Sigmoid colon (tissue), 7 donors: ENCODE results near the gene LVRN. TPM values are rescaled to one million over a fixed set of nuclear protein-coding genes. Genes with fewer than 3 reads are reported as not detected.

Experiments used
- DNase-seq: peaks from one replicate; pipeline ENCODE4 v3.0.0-alpha.2; 2019
- H3K27ac ChIP-seq, 4 donors: fragments of 200-600 bp; sonication (generic); one replicate each; pipeline ENCODE4 v1.5.1; 2016 to 2019; ENCODE audit warnings: mild to moderate bottlenecking in 1 of 4
- H3K27me3 ChIP-seq, 3 donors: fragments of 200-600 bp; sonication (generic); one replicate each; pipeline ENCODE4 v1.5.1; 2019; ENCODE audit warnings: mild to moderate bottlenecking in 1 of 3
- H3K36me3 ChIP-seq, 4 donors: fragments of 200-600 bp; sonication (generic); one replicate each; pipeline ENCODE4 v1.5.1; 2016 to 2019
- H3K4me1 ChIP-seq, 4 donors: fragments of 200-600 bp; sonication (generic); one replicate each; pipeline ENCODE4 v1.5.1; 2017 to 2019
- H3K4me3 ChIP-seq, 4 donors: fragments of 200-600 bp; sonication (generic); one replicate each; pipeline ENCODE4 v1.5.1; 2017 to 2019; ENCODE audit warnings: mild to moderate bottlenecking in 2 of 4, moderate library complexity in 1 of 4
- H3K9me3 ChIP-seq, 4 donors: fragments of 200-600 bp in 3 of 4; sonication (generic) in 3 of 4; one replicate each; pipeline versions ENCODE4 v1.5.1 to v1.6.1; 2013 to 2019
- EP300 ChIP-seq, 4 donors: sonication (generic); formaldehyde crosslinking; IDR thresholded peaks; one replicate each; pipeline ENCODE4 v1.6.1; 2017; ENCODE audit warnings: antibody characterized with exemption in 4 of 4
- POLR2A ChIP-seq, 2 donors: fragments of 450-650 bp; IDR thresholded peaks; one replicate each; pipeline ENCODE4 v1.6.1; 2016; ENCODE audit warnings: antibody characterized with exemption in 2 of 2, mild to moderate bottlenecking in 2 of 2, moderate library complexity in 2 of 2
- POLR2AphosphoS5 ChIP-seq, 4 donors: sonication (generic); formaldehyde crosslinking; IDR thresholded peaks; one replicate each; pipeline ENCODE4 v1.6.1; 2017; ENCODE audit warnings: antibody characterized with exemption in 4 of 4
- WGBS, 2 donors: extraction: QIAGEN DNeasy Blood & Tissue Kit; methylation state at CpG; one replicate each; pipeline ENCODE4 v1.1.7; 2013; 5-methylcytosine and 5-hydroxymethylcytosine counted together
- intact Hi-C: fragments of 100-400 bp; cut with DNase I; formaldehyde crosslinking; loops from one replicate; pipeline ENCODE4 v1.15.1; 2023
- polyA plus RNA-seq, 3 donors: library from polyadenylated mRNA; stranded (reverse); fragments of 200-250 nt; gene quantifications; one replicate each; pipeline ENCODE4 v1.2.3, GENCODE V29; 2013
- total RNA-seq, 4 donors: library from RNA; depleted of rRNA; stranded (reverse); fragments of >200 nt; gene quantifications; one replicate each; pipeline ENCODE4 v1.1.0, GENCODE V29; 2016
- TF ChIP-seq, protein P1 (sequence below), 4 experiments: fragments of 450-650 bp in 3 of 4; fragments of 200-600 bp in 1 of 4; IDR thresholded peaks; one replicate each; pipeline ENCODE4 v1.5.1; 2016 to 2019; ENCODE audit warnings: antibody characterized with exemption in 4 of 4, mild to moderate bottlenecking in 3 of 4, moderate library complexity in 2 of 4
- donor health status: healthy with polysubstance abuse.
- donor health status: Bipolar disorder and iron deficiency.
- donor health status: healthy.

Gene LVRN
- total and polyA plus RNA-seq, 7 donors, result 0.23 to 8.4 (median 3.9) TPM

DNA sequence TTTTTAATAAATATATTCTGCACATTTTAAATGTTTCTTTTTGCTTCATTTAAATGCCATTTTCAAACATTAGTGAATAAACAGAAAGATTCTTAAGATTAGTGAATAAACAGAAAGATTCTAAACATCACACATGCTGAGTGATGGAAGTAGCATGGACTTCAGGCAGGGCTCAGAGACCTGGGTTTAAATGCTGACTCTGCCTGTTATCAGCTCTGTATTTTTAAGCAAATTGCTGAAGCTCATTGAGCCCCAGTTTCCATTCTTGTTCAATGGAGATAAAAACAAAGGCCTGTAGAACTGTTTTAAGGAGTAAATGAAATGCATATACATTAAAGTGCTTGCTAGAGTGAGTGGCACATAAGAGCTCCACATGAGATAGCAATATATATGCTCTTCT, 8.1 kb upstream of the LVRN start:
- Histone ChIP-seq H3K27ac (no peak overlapping the region), H3K36me3 (no peaks in the 10 kb centered on the region), H3K4me3 (no peak overlapping the region), H3K27me3 (peaks cover 0 to 29% (median 21%) of the 10 kb centered on the region in 3 donors), H3K9me3 (no peaks in the 10 kb centered on the region), H3K4me1 (no peaks in the 10 kb centered on the region)
- intact Hi-C loops, result no loop called here
- DNase-seq, result no peak
- TF ChIP-seq POLR2A (IDR thresholded peaks at IDR 0.05), result no peak
- TF ChIP-seq POLR2AphosphoS5 (IDR thresholded peaks at IDR 0.05), result no peak
- TF ChIP-seq, protein P1, sequence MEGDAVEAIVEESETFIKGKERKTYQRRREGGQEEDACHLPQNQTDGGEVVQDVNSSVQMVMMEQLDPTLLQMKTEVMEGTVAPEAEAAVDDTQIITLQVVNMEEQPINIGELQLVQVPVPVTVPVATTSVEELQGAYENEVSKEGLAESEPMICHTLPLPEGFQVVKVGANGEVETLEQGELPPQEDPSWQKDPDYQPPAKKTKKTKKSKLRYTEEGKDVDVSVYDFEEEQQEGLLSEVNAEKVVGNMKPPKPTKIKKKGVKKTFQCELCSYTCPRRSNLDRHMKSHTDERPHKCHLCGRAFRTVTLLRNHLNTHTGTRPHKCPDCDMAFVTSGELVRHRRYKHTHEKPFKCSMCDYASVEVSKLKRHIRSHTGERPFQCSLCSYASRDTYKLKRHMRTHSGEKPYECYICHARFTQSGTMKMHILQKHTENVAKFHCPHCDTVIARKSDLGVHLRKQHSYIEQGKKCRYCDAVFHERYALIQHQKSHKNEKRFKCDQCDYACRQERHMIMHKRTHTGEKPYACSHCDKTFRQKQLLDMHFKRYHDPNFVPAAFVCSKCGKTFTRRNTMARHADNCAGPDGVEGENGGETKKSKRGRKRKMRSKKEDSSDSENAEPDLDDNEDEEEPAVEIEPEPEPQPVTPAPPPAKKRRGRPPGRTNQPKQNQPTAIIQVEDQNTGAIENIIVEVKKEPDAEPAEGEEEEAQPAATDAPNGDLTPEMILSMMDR (IDR thresholded peaks at IDR 0.05), result no peak
- no peak for TF ChIP-seq EP300 (IDR thresholded peaks at IDR 0.05)

- Histone ChIP-seq H3K4me3 (no peak overlapping the region), H3K9me3 (no peaks in the 10 kb centered on the region), H3K4me1 (peaks cover 0 to 7% (median 7%) of the 10 kb centered on the region in 4 donors), H3K36me3 (no peaks in the 10 kb centered on the region), H3K27ac (no peak overlapping the region), H3K27me3 (peaks cover 5 to 57% (median 48%) of the 10 kb centered on the region in 3 donors)
- intact Hi-C loops, result no loop called here
- WGBS, 2 donors, result 71 to 91% methylated on average over 6 of the region's 6 CpGs
- DNase-seq, result no peak
- TF ChIP-seq, protein P1 (IDR thresholded peaks at IDR 0.05), result no peak
- TF ChIP-seq POLR2A (IDR thresholded peaks at IDR 0.05) (no peak), EP300 (IDR thresholded peaks at IDR 0.05) (no peak), POLR2AphosphoS5 (IDR thresholded peaks at IDR 0.05) (no peak)
Observed at GRCh38 chr5:115956957-115957356, 5.3 kb upstream of the LVRN start.

DNA sequence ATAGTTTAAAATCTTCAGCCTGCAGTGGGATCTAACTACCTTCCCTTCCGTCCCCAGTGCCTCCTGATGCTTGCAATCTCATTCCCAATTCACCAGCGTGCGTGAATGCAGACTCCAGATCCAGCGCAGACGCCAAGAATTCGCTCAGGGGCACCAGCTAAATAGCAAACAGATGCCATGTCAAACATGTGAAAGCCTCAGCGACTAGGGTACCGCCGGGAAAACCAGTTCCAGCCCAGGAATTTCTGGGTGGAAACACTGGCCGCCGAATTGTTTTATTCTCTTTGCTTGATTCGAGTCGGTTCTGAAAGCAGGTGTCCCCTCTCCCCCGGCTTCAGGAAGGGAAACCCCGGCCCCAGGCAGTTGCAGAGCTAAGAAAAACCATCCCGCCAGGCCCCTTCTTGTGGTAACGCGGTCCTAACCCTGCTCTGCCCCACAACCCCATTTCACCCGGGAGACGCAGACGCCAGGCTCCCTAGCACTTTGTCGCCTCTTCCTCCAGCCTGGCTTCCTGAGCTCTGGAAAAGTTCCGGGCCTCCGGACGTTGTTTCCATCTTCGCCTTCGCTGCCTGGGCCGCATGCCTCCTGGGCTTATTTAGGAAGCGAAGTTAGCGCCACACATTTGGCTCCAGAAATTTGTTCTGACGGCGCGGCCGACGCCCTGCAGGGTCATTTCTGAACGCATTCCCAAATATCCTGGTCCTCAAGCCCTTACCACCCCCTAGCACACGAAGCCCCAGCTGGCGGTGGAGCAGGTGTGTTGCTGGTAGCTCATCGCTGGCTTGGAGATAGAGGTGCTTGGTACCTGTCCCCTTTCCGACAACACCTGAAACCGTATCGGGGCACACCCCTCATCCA, 665 bp upstream of the LVRN start:
- peak overlapping the region in 3 of 4 donors; percentile 18 to 44 (median 31) for H3K4me3 ChIP-seq
- no peaks in the 10 kb centered on the region for H3K36me3 ChIP-seq
- intact Hi-C loops, result no loop called here
- DNase-seq, result no peak
- peak overlapping the region in 2 of 4 donors; percentile 22 to 67 for H3K27ac ChIP-seq
- TF ChIP-seq POLR2A (IDR thresholded peaks at IDR 0.05) (no peak), EP300 (IDR thresholded peaks at IDR 0.05) (no peak), POLR2AphosphoS5 (IDR thresholded peaks at IDR 0.05) (no peak)
- TF ChIP-seq, protein P1 (IDR thresholded peaks at IDR 0.05), result no peak
- peaks cover 0 to 21% (median 20%) of the 10 kb centered on the region in 4 donors for H3K4me1 ChIP-seq
- WGBS, 2 donors, result 9 to 15% methylated on average over 42 of the region's 42 CpGs
- H3K27me3 ChIP-seq, result peaks cover 18 to 84% (median 69%) of the 10 kb centered on the region in 3 donors
- H3K9me3 ChIP-seq, result no peaks in the 10 kb centered on the region

DNA sequence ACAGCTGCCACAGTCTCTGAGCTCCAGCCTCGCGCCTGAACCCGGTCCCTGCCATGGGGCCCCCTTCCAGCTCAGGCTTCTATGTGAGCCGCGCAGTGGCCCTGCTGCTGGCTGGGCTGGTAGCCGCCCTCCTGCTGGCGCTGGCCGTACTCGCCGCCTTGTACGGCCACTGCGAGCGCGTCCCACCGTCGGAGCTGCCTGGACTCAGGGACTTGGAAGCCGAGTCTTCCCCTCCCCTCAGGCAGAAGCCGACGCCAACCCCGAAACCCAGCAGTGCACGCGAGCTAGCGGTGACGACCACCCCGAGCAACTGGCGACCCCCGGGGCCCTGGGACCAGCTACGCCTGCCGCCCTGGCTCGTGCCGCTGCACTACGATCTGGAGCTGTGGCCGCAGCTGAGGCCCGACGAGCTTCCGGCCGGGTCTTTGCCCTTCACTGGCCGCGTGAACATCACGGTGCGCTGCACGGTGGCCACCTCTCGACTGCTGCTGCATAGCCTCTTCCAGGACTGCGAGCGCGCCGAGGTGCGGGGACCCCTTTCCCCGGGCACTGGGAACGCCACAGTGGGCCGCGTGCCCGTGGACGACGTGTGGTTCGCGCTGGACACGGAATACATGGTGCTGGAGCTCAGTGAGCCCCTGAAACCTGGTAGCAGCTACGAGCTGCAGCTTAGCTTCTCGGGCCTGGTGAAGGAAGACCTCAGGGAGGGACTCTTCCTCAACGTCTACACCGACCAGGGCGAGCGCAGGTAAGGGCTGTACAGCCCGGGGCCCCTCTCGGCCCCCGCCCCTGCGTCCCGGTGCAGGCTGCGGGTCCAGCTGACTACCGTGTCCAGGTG, 509 bp downstream of the LVRN start:
- no peak for TF ChIP-seq POLR2AphosphoS5 (IDR thresholded peaks at IDR 0.05)
- no peak for TF ChIP-seq EP300 (IDR thresholded peaks at IDR 0.05)
- TF ChIP-seq POLR2A (IDR thresholded peaks at IDR 0.05), result no peak
- TF ChIP-seq, protein P1 (IDR thresholded peaks at IDR 0.05), result no peak
- Histone ChIP-seq H3K9me3 (no peaks in the 10 kb centered on the region), H3K4me1 (peaks cover 0 to 21% (median 20%) of the 10 kb centered on the region in 4 donors), H3K27me3 (peaks cover 18 to 73% (median 60%) of the 10 kb centered on the region in 3 donors), H3K4me3 (peak overlapping the region; percentile 12 to 44 (median 37)), H3K36me3 (no peaks in the 10 kb centered on the region), H3K27ac (peak overlapping the region in 2 of 4 donors; percentile 22 to 67)
- intact Hi-C loops, result no loop called here
- DNase-seq, result peak; percentile 65
- 4 to 12% methylated on average over 71 of the region's 71 CpGs for WGBS, 2 donors
